ENCODE results near the gene ADSS1. TPM values are rescaled to one million over a fixed set of nuclear protein-coding genes. Genes with fewer than 3 reads are reported as not detected.

Gene ADSS1
- total RNA-seq, 1 donor from 2014 or later, result 226 TPM

GRCh38 chr14:104771918-104772706 is 48.1 kb downstream of the ADSS1 start:
- no peak for DNase-seq
- no peak for ATAC-seq
- intact Hi-C loops (cut with micrococcal nuclease), result no loop called here

GRCh38 chr14:104772707-104773504 is 48.9 kb downstream of the ADSS1 start:
- intact Hi-C loops (cut with micrococcal nuclease), result no loop called here
- ATAC-seq (no peak), DNase-seq (no peak)

- DNase-seq (no peak), ATAC-seq (peak; percentile 4)
- intact Hi-C loops (cut with micrococcal nuclease), result no loop called here
These were observed 49.8 kb downstream of the ADSS1 start for GRCh38 chr14:104773505-104774452.

- intact Hi-C loops (cut with micrococcal nuclease), result no loop called here
- no peak for DNase-seq
These were observed 50.5 kb downstream of the ADSS1 start for GRCh38 chr14:104774453-104775072.

GRCh38 chr14:104775073-104775489 is 51.1 kb downstream of the ADSS1 start:
- intact Hi-C loops (cut with micrococcal nuclease), result no loop called here
- DNase-seq (no peak), ATAC-seq (no peak)

More at GRCh38 chr14:104774453-104775072, 50.5 kb downstream of the ADSS1 start:
- ATAC-seq, result no peak

GRCh38 chr14:104776481-104776880 is 52.5 kb downstream of the ADSS1 start:
- DNase-seq, result no peak

GRCh38 chr14:104776961-104777807 is 53.2 kb downstream of the ADSS1 start:
- ATAC-seq (no peak), DNase-seq (no peak)
- intact Hi-C loops (cut with micrococcal nuclease), result no loop called here

More at GRCh38 chr14:104776481-104776880, 52.5 kb downstream of the ADSS1 start:
- no peak for ATAC-seq
- intact Hi-C loops (cut with micrococcal nuclease), result no loop called here

- intact Hi-C loops (cut with micrococcal nuclease), result no loop called here
- DNase-seq, result no peak
- no peak for ATAC-seq
These were observed 53.8 kb downstream of the ADSS1 start for GRCh38 chr14:104777808-104778249.

- intact Hi-C loops (cut with micrococcal nuclease), result no loop called here
These were observed 54.8 kb downstream of the ADSS1 start for GRCh38 chr14:104778694-104779331.

GRCh38 chr14:104779776-104780512 is 55.9 kb downstream of the ADSS1 start:
- intact Hi-C loops (cut with micrococcal nuclease), result no loop called here
- DNase-seq (no peak), ATAC-seq (no peak)

More at GRCh38 chr14:104778694-104779331, 54.8 kb downstream of the ADSS1 start:
- ATAC-seq (no peak), DNase-seq (no peak)

GRCh38 chr14:104780513-104781030 is 56.5 kb downstream of the ADSS1 start:
- intact Hi-C loops (cut with micrococcal nuclease), result no loop called here
- no peak for ATAC-seq
- no peak for DNase-seq

- ATAC-seq, result no peak
- no peak for DNase-seq
- intact Hi-C loops (cut with micrococcal nuclease), result no loop called here
These were observed 57.4 kb downstream of the ADSS1 start for GRCh38 chr14:104781271-104782077.

GRCh38 chr14:104782086-104782807 is 58.2 kb downstream of the ADSS1 start:
- intact Hi-C loops (cut with micrococcal nuclease), result no loop called here
- ATAC-seq (no peak), DNase-seq (no peak)

GRCh38 chr14:104782808-104783139 is 58.7 kb downstream of the ADSS1 start:
- DNase-seq, result no peak
- intact Hi-C loops (cut with micrococcal nuclease), result no loop called here
- no peak for ATAC-seq

Data from left ventricle myocardium superior (tissue), 1 donor.